H1 (cell line): ENCODE results near the gene ACSF3. TPM values are rescaled to one million over a fixed set of nuclear protein-coding genes. Genes with fewer than 3 reads are reported as not detected.

Experiments
- BACH1 ChIP-seq: IDR thresholded peaks from 2 replicates; pipeline ENCODE4 v1.6.1; 2012; ENCODE audit warnings: low read length, improper control_type of control experiment
- CBX5 ChIP-seq: fragments of 300-800, 300-1000 bp; sonication (generic); IDR thresholded peaks from 2 replicates; pipeline ENCODE4 v1.7.1; 2016; ENCODE audit warnings: antibody characterized with exemption, low read length, low read depth
- CBX8 ChIP-seq: fragments of 300-800, 300-1000 bp; sonication (generic); IDR thresholded peaks from 2 replicates; pipeline ENCODE4 v1.7.1; 2016; ENCODE audit warnings: low read depth, low read length, borderline replicate concordance
- CHD1 ChIP-seq: IDR thresholded peaks from 2 replicates; pipeline ENCODE4 v1.6.1; 2012; ENCODE audit warnings: low read depth, low read length, improper control_type of control experiment
- CTBP2 ChIP-seq: IDR thresholded peaks from 2 replicates; pipeline ENCODE4 v1.7.0; 2011; ENCODE audit warnings: borderline replicate concordance, mild to moderate bottlenecking, moderate library complexity, mixed read lengths, low read length; ENCODE audit not compliant: insufficient read depth, insufficient read length
- E2F6 ChIP-seq: IDR thresholded peaks from 2 replicates; pipeline ENCODE4 v1.6.1; 2012; ENCODE audit warnings: inconsistent platforms
- HDAC2 ChIP-seq, 2 experiments: fragments of 300-600 bp in 1 of 2; sonication (generic) in 1 of 2; IDR thresholded peaks; 2 replicates each; pipeline ENCODE4 v1.6.1; 2011 to 2012; ENCODE audit warnings: low read depth in 2 of 2, low read length in 2 of 2, mild to moderate bottlenecking in 2 of 2, moderate library complexity in 2 of 2, borderline replicate concordance in 1 of 2, inconsistent platforms in 1 of 2
- HDAC6 ChIP-seq: IDR thresholded peaks from one replicate; pipeline ENCODE4 v1.7.1; 2012; ENCODE audit warnings: low read depth, mild to moderate bottlenecking, inconsistent platforms, low read length, moderate library complexity
- KDM4A ChIP-seq: IDR thresholded peaks from one replicate; pipeline ENCODE4 v1.7.1; 2012; ENCODE audit warnings: low read depth, mild to moderate bottlenecking, moderate library complexity, low read length, inconsistent platforms; ENCODE audit not compliant: severe bottlenecking
- MAX ChIP-seq: IDR thresholded peaks from 2 replicates; pipeline ENCODE4 v1.6.1; 2012; ENCODE audit warnings: inconsistent platforms
- NANOG ChIP-seq: IDR thresholded peaks from 2 replicates; pipeline ENCODE4 v1.6.1; 2011; ENCODE audit warnings: low read length, low read depth, mild to moderate bottlenecking, inconsistent platforms; ENCODE audit not compliant: insufficient read depth, poor library complexity, severe bottlenecking
- NRF1 ChIP-seq: IDR thresholded peaks from 2 replicates; pipeline ENCODE4 v1.6.1; 2011; ENCODE audit warnings: mild to moderate bottlenecking, low read depth, low read length, improper control_type of control experiment
- PHF8 ChIP-seq: fragments of 200-600 bp; sonication (generic); conservative IDR thresholded peaks from 2 replicates; pipeline ENCODE4 v1.7.1; 2012; ENCODE audit warnings: low read depth, mild to moderate bottlenecking, inconsistent platforms, low read length, moderate library complexity
- POLR2AphosphoS5 ChIP-seq: IDR thresholded peaks from 2 replicates; pipeline ENCODE4 v1.6.1; 2011; ENCODE audit warnings: low read depth, low read length
- POU5F1 ChIP-seq: IDR thresholded peaks from 2 replicates; pipeline ENCODE4 v1.6.1; 2011; ENCODE audit warnings: low read depth, mild to moderate bottlenecking, low read length, moderate library complexity
- RBBP5 ChIP-seq: IDR thresholded peaks from 2 replicates; pipeline ENCODE4 v1.7.1; 2012; ENCODE audit warnings: low read depth, mild to moderate bottlenecking, inconsistent platforms, low read length, moderate library complexity, borderline replicate concordance
- RFX5 ChIP-seq: IDR thresholded peaks from 2 replicates; pipeline ENCODE4 v1.6.1; 2011; ENCODE audit warnings: low read depth, low read length, improper control_type of control experiment, borderline replicate concordance
- SIN3A ChIP-seq, 2 experiments: IDR thresholded peaks in 1 of 2; conservative IDR thresholded peaks in 1 of 2; 2 replicates each; pipeline ENCODE4 v1.6.1; 2011 to 2012; ENCODE audit warnings: low read length in 2 of 2, improper control_type of control experiment in 1 of 2, low read depth in 1 of 2, mild to moderate bottlenecking in 1 of 2
- SIRT6 ChIP-seq: IDR thresholded peaks from one replicate; pipeline ENCODE4 v1.7.1; 2012; ENCODE audit warnings: low read length, inconsistent platforms
- SIX5 ChIP-seq: IDR thresholded peaks from 2 replicates; pipeline ENCODE4 v1.6.1; 2011; ENCODE audit warnings: mild to moderate bottlenecking, low read depth, low read length
- SRF ChIP-seq: IDR thresholded peaks from 2 replicates; pipeline ENCODE4 v1.6.1; 2011; ENCODE audit warnings: mild to moderate bottlenecking, low read depth, low read length, moderate library complexity
- TCF12 ChIP-seq: IDR thresholded peaks from 2 replicates; pipeline ENCODE4 v1.6.1; 2011; ENCODE audit warnings: low read depth, mild to moderate bottlenecking, low read length
- TEAD4 ChIP-seq: IDR thresholded peaks from 2 replicates; pipeline ENCODE4 v1.6.1; 2012; ENCODE audit warnings: low read depth, low read length, inconsistent platforms, mixed read lengths
- polyA plus RNA-seq, 7 experiments: library from polyadenylated mRNA; depleted of rRNA in 3 of 7; stranded (reverse) in 5 of 7; unstranded in 2 of 7; fragments of >200 nt in 5 of 7; fragments of 200-250 nt in 2 of 7; gene quantifications; 1 replicate in 5 of 7; 2 replicates in 1 of 7; 4 replicates in 1 of 7; pipeline versions ENCODE4 v1.2.1 to v1.2.3, GENCODE V29; 2011 to 2013; ENCODE audit warnings: missing spikeins in 2 of 7, mixed read lengths in 2 of 7
- total RNA-seq: library from RNA; stranded (reverse); fragmentation: NEBNext Ultra II Directional; extraction: Animal tissue kit (Norgen Biotek cat#: 25700); gene quantifications from 2 replicates; pipeline ENCODE4 v1.2.1, GENCODE V29; 2021

The ACSF3 gene
- total and polyA plus RNA-seq, 2 of the 8 experiments (the other 6 are each of a cell fraction or from before 2014, with no cell fraction given), result 15.6 to 22.9 TPM

DNA sequence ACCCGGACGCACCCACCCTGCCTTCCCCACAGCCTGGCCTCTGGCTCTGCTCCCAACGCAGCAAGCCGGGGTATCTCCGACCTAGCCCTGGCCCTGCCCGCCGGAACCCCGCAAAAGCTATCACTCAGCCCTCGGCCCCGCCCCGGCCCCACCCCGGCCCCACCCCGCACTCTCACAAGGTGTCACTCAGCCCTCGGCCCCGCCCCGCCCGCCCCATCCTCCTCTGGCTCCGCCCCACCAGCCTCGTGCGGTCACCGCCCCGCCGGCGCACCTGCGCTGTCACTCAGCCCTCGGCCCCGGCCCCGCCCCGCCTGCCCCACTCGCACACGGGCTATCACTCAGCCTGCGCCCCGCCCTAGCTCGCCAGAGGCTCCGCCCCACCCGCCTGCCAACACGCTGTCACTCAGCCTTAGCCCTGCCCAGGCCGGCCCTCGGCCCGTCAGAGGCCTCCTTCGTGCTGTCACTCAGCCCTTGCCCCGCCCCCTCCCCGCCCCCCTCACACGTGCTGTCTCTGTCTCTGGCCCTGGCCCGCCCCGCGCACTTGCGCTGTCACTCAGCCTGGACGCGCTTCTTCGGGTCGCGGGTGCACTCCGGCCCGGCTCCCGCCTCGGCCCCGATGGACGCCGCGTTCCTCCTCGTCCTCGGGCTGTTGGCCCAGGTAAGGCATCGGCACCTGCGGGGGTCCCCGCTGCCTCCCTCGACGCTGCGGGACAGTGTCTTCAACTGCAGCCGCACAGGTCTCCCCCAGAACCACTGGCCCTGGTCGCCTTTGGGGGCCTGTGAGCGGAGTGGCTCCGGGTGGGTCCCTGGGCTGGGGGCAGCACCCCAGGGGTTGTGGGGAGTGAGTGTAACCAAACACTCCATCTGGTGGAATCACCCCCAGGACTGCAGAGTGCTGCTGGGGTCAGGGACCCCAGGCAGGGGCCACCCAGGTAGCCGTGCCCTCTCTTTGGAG, 77.8 kb downstream of the ACSF3 start, which contains the start of gene CDH15 (continued):
- peak in 1 of 2 experiments; percentile 14; a peak in 1 of 4 replicates for TF ChIP-seq SIN3A (conservative IDR thresholded peaks at IDR 0.05 in 1 of 2, IDR thresholded peaks at IDR 0.05 in 1 of 2; ENCODE audit: low read depth in 1 of 2, low read length in 2 of 2)
- no peak for TF ChIP-seq NRF1
- no peak for TF ChIP-seq CHD1
- no peak for TF ChIP-seq TCF12
- no peak for TF ChIP-seq TEAD4
- TF ChIP-seq RBBP5, result no peak
- TF ChIP-seq E2F6, result no peak
- no peak for TF ChIP-seq CTBP2
- TF ChIP-seq HDAC2 (IDR thresholded peaks at IDR 0.05; ENCODE audit: borderline replicate concordance in 1 of 2, low read depth in 2 of 2, low read length in 2 of 2), result no peak
- TF ChIP-seq SIX5, result no peak
- TF ChIP-seq SRF, result no peak
- no peak for TF ChIP-seq PHF8
- no peak for TF ChIP-seq RFX5
- peak; percentile 74 for TF ChIP-seq MAX
- TF ChIP-seq BACH1, result no peak
- no peak for TF ChIP-seq CBX5
- TF ChIP-seq KDM4A, result peak; percentile 23
- no peak for TF ChIP-seq HDAC6
- no peak for TF ChIP-seq POU5F1
- TF ChIP-seq NANOG, result no peak
- no peak for TF ChIP-seq CBX8
- TF ChIP-seq SIRT6, result no peak
- TF ChIP-seq POLR2AphosphoS5, result no peak
